Activated T-helper 1 cell treated with Interleukin-2 at 50 U/mL for 16 hours (primary cell): ENCODE data around the gene CFAP298.
A peak's percentile ranks its signal among the peaks of the same experiment; 100 is the strongest.

Source experiments
- DNase-seq: peaks from one replicate; pipeline ENCODE4 v3.0.0-alpha.2; 2020; ENCODE audit warnings: low read depth

CFAP298 gene

DNA sequence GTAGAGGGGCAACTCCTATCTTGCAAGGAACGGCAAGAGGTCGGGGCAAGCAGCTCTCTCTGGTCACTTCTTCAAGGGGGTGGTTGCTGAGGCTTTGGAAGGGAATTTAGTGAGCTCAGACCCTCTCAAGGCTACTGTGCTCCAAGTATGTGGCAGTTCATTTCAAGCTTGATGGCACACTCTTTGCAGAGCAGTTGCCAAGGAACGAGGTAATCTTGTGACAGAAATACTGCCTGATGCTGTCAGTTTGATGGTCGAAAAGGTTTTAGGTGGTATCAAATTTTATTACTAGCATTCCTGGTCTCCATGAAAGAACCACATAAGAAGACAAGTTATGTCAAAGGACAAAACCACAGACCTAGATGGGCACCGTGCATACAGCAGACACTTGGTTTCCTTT lies 13.1 kb downstream of the CFAP298 start:
- no peak for DNase-seq

DNA sequence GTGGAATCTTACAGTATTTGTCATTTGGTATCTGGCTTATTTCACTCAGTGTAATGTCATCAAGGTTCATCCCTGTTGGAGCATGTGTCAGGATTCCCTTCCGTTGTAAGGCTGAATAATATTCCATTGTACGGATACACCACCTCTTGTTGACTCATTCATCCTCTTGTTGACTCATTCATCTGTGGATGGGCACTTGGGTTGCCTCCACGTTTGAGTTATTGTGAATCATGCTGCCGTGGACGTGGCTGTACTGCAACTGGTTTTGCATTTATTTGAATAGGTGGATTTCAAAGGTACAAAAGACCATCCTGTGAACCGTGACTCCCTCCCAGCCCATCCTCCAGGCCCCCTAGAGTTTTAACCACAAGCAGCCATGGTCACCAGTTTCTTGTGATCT lies 15.0 kb downstream of the CFAP298 start:
- no peak for DNase-seq

DNA sequence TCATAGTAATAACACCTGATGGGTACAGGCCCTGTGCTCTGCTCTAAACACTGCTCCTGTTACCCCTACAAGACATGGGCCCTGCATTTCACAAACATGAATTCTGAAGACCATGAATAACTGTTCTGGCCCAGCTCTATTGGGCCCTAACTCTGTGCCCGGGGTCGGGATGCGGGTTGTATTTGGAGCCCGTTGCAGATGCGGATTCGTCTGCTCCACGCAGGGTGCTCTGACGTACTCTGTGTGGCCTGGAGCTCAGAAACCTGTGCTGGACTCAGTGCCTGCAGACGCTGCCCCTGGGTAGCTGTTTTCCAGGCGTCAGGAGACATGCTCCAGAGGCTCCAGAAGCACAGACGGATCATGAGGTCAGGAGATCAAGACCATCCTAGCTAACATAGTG lies 16.7 kb downstream of the CFAP298 start:
- no peak for DNase-seq

DNA sequence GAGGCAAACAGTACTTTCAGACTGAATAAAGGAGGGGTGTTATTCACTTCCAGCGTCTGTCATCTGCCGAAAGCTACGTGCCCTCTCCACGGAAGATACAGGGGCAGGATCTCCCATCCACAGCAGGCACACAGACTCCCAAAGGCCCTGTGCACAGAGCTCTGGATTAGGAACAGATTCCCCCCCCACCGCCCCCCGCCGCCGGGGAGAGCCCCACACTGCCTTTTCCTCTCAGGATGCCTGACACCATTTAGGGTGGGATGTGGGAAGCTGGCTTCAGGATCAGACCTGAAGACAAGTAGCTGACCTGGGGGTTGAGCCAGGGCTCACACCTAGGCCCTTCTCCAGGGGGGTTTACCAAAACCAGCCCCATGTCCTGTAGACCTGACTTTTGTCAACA lies 18.5 kb downstream of the CFAP298 start:
- no peak for DNase-seq

DNA sequence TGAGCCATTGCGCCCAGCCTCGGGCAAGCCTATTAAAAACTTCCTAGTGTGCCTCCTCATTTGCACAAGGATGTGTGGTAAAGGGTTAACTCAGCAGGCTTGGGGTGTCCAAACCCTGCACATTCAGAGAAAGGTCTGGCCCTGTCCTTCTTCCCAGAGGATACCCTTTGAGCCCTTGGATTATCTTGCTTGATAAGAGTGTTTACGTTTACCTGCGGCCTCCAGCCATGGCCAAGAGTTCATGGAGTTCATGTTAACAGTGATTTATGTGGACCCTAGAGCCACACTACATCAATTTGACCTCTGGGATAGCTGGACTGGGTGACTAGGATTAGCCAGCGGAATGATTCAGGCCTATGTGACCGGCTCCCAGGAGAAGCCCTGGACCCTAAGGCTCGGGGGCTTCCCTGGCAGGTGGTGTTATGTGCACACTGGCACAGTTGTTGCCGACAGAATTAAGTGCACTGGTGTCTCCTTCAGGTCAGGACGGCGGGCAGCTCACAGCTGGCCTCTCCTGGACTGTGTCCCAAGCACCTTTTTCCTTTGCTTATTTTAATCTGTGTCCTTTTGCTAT lies 19.2 kb downstream of the CFAP298 start:
- no peak for DNase-seq

DNA sequence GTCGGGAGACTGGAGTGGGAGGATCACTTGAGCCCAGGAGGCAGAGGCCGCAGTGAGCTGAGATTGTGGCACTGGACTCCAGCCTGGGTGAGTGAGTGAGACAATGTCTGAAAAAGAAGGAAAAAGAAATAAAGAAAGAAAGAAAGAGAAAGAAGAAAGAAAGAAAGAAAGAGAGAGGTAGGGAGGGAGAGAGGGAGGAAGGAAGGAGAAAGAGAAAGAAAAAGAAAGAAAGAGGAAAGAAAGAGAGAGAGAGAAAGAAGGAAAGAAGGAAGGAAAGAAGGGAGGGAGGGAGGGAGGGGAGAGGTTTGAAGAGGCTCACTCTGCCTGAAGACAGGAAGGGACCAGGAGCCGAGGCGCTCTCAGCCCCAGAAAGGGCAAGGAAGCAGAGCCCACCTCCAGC lies 22.0 kb downstream of the CFAP298 start:
- no peak for DNase-seq

DNA sequence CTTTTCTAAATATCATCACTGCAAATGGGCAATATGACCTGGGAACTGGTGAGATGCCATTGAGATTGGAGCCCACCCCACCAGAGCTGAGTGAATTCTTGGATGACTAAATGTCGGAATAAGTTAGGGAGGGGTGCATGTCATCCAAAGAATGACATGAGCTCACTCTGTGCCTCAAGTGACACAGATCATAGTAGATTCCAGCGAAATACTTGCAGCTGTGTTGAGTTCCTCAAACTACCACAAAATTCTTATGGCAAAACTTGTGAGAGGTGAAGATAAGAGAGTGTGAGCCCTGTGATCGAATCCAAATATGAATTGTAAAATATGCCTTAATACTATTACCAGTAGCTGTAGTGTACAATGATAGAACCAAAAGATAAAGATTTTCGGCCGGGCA lies 24.5 kb downstream of the CFAP298 start:
- no peak for DNase-seq

DNA sequence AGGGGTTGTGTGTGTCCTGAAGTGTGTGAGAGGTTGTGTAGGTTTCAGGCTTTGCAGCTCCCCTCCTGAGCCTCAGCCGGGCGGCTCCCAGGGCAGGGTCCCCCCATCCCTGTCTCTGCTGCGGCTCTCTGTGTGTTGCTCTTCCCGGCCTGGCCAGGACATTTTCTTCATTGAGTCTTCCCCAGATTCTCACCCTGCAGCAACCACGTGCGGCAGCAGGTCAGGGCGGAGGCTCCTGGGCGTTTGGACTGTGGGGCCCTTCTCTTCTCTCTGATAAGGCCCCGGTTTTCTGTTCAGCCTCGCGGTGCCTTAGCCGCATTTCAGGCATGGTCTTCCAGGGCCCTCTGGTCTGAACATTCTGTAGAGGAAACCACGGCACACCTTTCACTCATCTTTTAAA lies 25.1 kb downstream of the CFAP298 start:
- DNase-seq, result no peak

DNA sequence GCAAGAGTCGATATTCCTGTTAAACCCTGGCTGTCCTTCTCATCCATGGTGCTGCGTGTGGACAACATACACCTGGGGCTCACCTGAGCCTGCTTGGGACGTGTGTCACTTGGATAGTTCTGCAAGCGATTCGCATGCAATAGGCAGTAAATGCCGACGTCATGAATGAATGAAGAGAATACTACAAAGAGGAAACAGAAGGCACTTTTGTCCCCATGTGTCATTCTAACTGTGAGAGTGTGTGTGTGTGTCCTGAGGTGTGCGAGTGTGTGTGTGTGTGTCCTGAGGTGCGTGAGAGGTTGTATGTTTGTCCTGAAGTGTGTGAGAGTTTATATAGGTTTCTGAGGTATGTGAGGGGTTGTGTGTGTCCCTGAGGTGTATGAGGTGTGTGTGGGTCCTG lies 26.2 kb downstream of the CFAP298 start:
- DNase-seq, result no peak

DNA sequence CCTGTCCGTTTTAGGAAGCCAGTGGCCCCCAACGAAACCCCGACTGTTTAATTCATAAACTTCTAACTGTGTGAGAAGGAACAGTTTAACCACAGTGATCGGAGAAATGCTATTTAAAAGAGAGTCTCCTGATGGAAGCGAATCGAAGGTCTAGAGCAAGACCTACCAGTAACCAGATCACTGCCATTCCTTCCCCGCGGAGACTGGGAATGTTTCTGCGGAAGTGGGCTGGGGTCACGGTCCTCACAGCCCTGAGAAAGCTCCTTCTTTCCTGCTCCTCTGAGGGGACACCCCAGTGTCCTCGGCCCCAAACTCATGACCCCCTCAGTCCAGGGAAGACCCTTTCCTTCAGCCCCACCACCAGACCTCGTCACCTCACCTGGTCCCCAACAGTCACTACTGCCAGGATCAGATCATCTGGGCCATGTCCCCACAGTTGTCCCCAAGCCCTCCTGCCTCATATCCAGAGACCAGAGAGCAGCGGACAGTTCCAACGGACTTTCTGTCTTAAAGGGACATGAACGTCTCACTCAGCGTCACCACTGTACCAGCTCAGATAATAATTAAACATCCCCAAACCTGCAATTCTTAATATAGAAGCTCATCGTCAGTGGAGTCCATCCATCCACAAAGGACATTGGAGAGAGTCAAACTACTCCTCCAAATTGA lies 27.0 kb downstream of the CFAP298 start, which contains the start of gene TCP10L:
Gene TCP10L (minus strand): TSS at position 482 of the 669 bp plus-strand sequence. CDS start 1,219 bp downstream, outside the sequence.
- DNase-seq, result no peak

DNA sequence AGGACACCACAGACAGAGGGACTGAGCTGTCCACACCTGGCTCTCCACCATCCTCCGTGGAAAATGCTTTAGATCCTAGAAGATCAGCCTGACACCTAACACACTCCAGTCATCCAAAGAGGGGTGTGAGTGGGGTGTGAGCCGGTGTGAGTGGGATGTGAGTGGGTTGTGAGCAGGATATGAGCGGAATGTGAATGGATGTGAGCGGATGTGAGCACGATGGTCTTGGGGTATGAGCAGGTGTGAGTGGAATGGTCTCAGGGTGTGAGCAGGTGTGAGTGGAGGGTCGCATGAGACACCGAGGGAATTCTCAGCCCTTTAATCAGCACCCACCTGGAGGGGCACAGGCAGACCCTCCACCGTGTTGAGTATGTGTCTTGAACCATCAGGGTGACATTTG lies 27.7 kb downstream of the CFAP298 start:
- no peak for DNase-seq

DNA sequence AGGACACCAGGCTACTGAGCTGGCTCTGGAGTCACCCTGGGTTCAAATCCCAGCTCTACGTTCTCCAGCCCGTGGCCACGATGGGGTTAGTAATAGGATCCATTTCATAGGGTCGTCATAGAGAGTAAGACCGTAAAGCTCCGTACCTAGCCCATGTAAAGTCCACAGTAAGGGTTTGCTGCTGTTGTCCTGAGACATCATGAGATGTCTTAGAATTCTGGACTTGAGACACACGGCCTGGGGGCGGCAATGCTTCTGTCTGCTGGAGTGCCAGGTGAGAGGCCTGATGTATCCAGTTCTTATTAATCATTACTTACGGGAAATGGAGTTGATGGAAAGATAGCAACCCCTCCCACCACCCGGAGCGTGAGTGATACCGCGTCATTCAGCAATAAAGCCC lies 30.4 kb downstream of the CFAP298 start:
- no peak for DNase-seq

DNA sequence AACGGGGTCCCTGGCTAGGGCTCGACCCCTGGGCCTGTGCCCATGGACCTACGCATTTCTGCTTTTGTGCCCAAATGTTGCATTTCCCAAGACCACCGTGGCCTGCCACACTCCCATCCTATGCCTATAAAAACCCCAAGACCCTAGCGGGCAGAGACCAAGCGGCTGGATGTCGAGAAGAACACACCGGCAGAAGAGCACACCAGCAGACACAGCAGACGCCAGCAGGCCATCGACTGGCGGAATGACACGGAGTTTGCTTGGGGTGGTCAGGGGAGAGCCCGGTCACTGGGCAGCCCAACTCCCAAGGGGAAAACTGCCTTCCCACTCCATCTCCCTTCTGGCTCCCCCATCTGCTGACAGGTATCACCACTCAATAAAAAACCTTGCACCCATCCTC lies 31.2 kb downstream of the CFAP298 start:
- DNase-seq, result no peak

DNA sequence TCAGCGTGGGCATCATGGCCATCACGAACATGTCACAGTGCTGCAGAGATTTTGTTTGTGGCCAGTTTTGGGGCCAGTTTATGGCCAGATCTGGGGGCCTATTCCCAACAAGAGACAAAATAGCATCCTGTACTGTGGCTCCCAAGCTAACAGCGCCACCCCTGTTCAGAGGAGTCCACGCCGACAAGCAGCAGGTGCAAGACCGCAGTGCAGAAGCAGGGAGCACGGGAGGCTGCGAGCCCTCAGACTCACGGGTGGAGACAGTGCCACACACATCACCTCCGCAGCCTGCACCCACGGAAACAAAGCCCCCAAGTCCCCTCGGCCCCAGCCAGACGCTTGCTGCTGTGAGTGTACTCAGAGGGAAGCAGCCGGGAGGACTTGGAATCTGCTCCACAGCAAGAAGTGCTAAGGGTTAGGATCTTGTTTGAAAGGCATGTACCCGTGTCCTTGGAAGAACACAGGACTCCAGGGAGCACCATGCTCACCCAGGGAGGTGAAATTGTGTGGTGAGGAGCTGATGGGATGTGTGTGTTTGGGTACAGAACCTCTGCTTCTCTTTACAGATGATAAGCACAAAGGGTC lies 34.0 kb downstream of the CFAP298 start:
- DNase-seq, result no peak

DNA sequence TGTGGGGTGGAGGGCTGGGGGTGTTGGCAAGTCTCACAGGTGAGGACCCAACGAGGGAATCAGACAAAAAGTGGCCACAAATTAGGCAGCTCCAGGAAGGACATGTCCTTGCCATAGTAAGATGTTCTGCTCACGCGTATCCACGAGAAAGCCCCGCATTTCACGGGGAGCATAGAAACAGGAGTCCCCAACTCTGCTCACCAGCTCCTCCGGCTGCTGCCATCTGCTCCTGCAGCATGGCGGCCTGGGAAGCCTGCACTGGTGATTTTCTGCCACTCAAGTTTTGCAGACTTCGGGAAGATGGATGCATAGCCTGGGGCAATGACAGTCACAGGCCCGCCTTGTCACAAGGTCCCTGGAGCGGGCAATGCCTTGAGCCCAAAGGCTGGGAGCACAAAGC lies 36.2 kb downstream of the CFAP298 start:
- no peak for DNase-seq

DNA sequence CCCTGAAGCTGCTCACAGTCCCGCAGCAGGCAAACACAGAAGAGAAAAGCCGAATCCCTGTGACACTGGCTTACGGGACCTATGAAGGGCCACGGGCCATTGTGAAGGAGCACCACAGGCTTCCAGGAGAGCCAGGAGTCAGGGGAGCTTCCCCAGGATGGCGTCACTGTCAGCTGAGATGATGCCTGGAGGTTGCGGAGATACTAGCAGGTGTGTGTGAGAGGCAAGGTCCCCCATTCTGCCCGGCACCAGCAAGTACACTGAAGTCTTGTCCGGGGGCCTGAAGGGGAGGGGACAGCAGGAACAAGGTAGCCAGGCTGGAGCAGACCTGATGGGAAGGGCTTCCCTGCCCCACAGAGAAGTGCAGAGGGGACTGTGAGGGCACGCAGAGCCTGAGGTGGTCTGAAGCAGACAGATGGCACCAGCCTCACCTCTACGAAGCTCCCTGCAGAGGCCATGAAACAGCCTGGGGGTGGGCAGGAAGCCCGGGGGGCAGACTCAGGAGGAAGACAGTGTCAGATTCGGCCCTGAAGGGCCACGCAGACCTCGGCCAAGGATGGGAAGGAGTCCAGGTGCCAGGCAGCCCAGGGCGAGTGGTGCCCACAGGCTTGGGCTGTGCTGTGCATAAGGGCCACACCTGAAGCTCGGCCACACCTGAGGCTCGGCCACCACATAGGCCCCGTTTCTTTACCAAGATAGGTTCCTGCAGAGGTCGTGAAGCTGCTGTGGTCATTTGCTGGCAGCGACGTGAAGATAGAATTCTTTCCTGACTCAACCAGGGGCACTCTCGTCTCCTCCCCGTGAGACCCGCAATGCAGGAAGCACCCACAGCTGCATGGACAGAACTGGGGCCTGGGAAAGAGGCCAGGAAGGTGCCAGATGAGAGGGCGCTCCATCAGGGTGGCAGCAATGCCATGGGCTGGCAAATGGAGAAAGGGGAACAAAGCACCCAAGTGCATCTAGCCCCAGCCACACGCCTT lies 36.9 kb downstream of the CFAP298 start:
- no peak for DNase-seq

DNA sequence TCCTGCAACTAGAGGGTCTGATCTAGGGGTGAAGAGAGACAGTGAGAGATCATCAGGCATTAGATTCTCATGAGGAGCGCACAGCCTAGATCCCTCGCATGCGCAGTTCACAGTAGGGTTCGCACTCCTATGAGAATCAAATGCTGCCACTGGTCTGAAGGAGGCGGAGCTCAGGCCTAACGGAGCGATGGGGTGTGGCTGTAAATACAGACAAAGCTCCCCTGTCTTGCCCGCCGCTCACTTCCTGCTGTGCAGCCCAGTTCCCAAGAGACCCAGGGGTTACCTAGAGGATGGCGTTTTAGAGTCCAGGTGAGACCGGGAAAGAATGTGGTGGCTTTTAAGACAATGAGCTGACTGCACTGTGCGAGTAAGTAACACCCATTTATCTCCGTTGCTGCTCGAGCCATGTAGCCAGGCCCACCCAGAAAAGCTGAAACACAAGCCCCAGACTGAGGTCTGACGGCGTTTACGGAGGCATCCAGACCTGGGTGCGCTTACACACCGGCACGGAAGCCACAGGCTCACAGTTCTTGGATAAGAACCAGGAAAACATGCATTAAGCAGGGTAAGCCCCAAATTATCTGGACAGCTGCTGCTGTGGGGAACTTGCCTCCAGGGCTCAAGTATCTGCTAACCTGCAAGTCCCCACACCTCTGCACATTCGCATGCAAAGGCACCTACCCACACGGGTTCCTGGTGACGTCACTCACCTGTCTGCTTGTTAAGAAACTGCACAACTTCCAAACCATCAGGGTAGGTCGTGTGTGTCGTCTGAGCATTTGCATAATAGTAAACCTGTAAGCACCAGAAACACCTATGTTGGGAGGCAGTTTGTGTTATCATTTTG lies 39.4 kb downstream of the CFAP298 start:
- DNase-seq, result no peak

DNA sequence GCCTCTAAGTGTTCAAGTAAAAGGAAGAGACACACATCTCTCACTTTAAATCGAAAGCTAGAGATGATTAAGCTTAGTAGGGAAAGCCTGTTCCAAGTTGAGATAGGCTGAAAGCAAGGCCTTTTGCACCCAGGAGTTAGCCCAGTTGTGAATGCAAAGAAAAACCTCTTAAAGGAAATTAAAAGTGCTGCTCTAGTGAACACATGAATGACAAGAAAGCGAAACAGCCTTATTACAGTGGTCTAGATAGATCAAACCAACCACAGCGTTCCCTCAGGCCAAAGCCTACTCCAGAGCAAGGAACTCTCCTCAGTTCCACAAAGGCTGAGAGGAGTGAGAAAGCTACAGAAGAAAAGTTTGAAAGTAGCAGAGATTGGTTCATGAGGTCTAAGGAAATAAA lies 41.7 kb downstream of the CFAP298 start:
- DNase-seq, result no peak

DNA sequence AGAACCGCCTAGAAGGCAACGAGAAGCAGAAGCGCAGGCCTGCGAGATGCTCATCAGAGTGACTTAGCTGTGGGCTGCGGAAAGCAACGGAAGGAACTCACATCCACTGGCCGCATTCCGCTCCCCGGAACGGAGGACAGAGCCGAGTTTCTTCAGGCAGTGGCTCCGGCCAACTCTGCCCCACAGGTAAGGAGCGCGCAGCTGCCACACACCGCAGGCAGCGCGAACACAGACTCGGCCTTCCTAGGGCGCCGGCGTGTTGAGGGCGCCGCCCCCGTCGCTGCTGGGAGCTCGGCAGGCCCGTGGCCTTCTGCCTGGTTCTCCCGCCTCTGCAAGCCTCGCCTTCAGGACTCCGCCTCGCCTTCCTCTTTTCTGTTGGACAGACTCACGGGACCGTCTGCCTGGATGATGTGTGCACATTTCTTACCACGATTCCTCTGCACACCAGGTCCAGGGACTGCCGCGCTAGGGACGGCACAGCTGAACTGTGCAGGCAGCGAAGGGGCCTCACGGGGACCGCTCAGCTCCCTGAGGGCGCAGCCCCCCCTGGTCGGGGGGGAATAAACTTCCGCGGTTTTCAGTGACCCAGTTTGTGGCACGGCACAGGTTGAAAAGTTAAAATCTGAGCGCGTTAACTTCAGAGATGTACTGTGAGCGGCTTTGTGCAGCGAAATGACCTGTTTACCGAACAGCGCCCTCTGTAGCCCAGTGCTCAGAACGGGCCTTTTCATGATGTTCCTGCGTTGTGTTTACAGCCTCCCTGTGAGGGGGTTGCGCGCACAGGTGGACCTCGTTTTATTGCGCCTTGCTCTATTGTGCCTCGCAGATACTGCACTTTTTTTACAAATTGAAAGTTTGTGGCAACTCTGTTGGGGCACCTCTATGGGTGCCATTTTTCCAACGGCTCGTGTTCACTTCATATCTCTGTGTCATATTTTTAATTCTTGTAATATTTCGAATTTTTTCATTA lies 42.6 kb downstream of the CFAP298 start:
- DNase-seq, result peak; percentile 69

DNA sequence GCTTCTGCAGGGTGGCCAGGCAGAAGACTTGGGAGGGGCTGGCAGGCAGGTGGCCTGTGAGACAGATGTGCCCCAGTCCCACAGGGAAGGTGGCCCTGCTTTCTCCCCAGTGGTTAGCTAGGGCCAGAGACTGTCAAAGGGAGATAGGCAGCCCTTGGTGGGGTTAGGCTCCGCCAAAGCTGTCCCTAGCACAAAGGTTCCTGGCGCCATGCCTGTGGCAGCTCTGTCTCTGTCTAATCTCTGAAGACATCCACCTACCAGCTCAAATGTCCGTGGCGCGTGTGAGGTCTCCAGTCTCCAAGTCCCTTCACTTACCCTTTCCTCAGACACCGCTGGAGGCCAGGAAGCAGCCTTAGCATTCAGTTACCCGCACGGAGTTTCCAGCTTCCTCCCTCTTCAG lies 44.6 kb downstream of the CFAP298 start:
- no peak for DNase-seq
